NT2/D1 (cell line): ENCODE measurements around the gene ZNF366.

ENCODE experiments used
- DNase-seq: peaks from one replicate; pipeline ENCODE4 v3.0.0-alpha.2; 2011; ENCODE audit warnings: low read depth, low spot score
- H3K27me3 ChIP-seq: 2 replicates; pipeline ENCODE4 v1.6.0; 2011; ENCODE audit warnings: mild to moderate bottlenecking; ENCODE audit not compliant: insufficient read length, insufficient read depth
- H3K36me3 ChIP-seq: 2 replicates; pipeline ENCODE4 v1.6.1; 2011; ENCODE audit warnings: mild to moderate bottlenecking, low read length, mixed read lengths; ENCODE audit not compliant: insufficient read depth, insufficient read length
- H3K4me1 ChIP-seq: 2 replicates; pipeline ENCODE4 v1.5.1; 2011; ENCODE audit not compliant: insufficient read depth, insufficient read length
- H3K4me3 ChIP-seq: 2 replicates; pipeline ENCODE4 v1.5.1; 2011; ENCODE audit warnings: low read depth; ENCODE audit not compliant: insufficient read length
- H3K9ac ChIP-seq: 2 replicates; pipeline ENCODE4 v1.6.0; 2011; ENCODE audit warnings: low read depth; ENCODE audit not compliant: insufficient read length
- H3K9me3 ChIP-seq: 2 replicates; pipeline ENCODE4 v1.5.1; 2011; ENCODE audit warnings: mild to moderate bottlenecking, low read length; ENCODE audit not compliant: insufficient read depth
- SUZ12 ChIP-seq: IDR thresholded peaks from 2 replicates; pipeline ENCODE4 v1.6.1; 2011; ENCODE audit not compliant: insufficient read length, insufficient read depth; ENCODE audit errors: extremely low read depth
- YY1 ChIP-seq: IDR thresholded peaks from 2 replicates; pipeline ENCODE4 v1.6.1; 2011; ENCODE audit not compliant: insufficient read length, insufficient read depth
- ZNF274 ChIP-seq: IDR thresholded peaks from 2 replicates; pipeline ENCODE4 v1.6.1; 2011; ENCODE audit warnings: mild to moderate bottlenecking, low read depth, low read length

ZNF366 gene

DNA sequence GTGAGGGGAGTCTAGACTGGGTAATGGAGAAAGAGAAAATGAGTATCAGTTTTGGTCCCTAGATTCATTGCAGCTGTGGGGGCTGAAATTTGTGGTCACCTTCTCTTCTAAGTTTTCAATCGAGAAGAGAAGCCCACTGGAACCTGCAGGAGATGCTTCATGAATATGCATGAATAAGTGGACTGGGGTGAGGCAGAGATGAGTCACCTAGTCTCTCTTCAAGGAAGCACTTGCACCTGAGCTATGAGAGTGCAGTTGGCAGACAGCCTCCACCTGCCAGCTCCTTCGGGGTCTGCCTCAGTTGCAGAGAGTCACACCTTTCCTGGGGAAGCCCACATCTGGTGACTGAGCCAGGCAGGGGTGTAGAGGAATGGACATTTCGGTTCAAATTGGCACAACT is 69.1 kb downstream of the ZNF366 start:
- Histone ChIP-seq H3K9ac (no peak overlapping the region), H3K36me3 (no peaks in the 10 kb centered on the region), H3K4me3 (no peak overlapping the region), H3K27me3 (no peaks in the 10 kb centered on the region), H3K9me3 (no peaks in the 10 kb centered on the region), H3K4me1 (peaks cover 3% of the 10 kb centered on the region)
- no peak for DNase-seq
- no peak for TF ChIP-seq SUZ12
- no peak for TF ChIP-seq YY1
- TF ChIP-seq ZNF274: no peak

DNA sequence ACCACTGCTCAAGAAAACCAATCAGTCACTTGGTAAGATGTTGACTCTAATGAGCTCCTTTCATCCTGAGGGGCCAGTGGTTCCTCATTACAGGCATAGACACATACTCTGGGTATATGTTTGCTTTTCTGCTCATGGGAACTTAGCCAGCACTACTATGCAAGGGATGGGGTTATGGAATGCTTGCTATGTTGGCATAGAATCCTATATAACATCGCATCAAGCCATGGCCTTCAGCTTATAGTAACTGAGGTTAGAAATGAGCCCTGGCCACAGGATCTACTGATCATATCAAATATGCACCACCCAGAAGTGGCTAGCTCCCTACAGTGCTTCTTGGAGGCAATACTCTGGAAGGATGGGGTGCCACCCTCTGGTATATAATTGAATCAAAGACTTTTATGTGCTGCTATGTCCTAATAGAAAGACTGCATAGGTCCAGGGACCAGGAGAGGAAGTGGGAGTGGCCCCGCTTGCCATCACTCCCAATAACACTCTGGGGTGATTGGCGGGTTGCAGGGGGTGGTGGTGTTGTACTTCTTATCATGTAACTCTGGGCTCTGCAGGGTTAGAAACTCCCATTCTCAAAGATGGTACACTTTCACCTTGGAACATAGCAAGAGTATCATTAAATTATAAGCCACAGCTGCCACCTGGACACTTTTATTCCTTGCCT is 70.3 kb downstream of the ZNF366 start:
- no peak for TF ChIP-seq SUZ12
- TF ChIP-seq ZNF274: no peak
- TF ChIP-seq YY1: no peak
- no peak for DNase-seq
- Histone ChIP-seq H3K9ac (no peak overlapping the region), H3K27me3 (no peaks in the 10 kb centered on the region), H3K9me3 (no peaks in the 10 kb centered on the region), H3K4me1 (peaks cover 3% of the 10 kb centered on the region), H3K36me3 (no peaks in the 10 kb centered on the region), H3K4me3 (no peak overlapping the region)

DNA sequence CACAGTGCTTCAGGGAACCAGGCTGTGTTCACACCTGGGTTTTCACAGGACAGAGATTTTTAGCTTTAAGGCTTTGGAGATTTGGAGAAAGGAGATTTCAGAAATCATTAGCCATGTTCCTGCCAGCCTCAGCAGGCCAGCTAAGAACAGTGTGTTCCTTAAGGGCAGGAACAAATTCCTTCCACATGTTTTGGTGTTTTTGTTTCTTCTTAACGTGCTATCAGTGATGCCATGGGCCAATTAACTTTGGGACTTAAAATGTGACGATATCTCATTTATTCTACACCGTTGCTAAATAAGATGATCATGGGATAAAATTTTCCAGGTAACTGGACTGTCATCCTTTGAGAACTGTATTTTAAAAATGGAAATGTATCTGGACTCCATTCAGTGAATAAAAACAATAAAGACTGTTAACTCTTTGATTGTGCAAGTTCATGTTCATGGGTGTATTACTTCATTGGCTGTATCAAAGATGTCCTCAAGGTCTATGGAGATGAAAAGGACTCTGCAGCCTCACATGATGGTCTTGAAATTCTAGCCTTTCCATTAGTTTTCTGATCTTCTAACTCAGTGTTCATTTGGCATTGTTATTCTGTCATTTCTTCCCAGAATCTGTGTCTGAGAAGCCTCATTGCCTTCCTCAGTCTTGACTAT is 72.3 kb downstream of the ZNF366 start:
- Histone ChIP-seq H3K27me3 (no peaks in the 10 kb centered on the region), H3K36me3 (no peaks in the 10 kb centered on the region), H3K9ac (no peak overlapping the region), H3K9me3 (no peaks in the 10 kb centered on the region), H3K4me3 (no peak overlapping the region), H3K4me1 (peaks cover 3% of the 10 kb centered on the region)
- no peak for DNase-seq
- TF ChIP-seq SUZ12 (no peak), ZNF274 (no peak), YY1 (no peak)

DNA sequence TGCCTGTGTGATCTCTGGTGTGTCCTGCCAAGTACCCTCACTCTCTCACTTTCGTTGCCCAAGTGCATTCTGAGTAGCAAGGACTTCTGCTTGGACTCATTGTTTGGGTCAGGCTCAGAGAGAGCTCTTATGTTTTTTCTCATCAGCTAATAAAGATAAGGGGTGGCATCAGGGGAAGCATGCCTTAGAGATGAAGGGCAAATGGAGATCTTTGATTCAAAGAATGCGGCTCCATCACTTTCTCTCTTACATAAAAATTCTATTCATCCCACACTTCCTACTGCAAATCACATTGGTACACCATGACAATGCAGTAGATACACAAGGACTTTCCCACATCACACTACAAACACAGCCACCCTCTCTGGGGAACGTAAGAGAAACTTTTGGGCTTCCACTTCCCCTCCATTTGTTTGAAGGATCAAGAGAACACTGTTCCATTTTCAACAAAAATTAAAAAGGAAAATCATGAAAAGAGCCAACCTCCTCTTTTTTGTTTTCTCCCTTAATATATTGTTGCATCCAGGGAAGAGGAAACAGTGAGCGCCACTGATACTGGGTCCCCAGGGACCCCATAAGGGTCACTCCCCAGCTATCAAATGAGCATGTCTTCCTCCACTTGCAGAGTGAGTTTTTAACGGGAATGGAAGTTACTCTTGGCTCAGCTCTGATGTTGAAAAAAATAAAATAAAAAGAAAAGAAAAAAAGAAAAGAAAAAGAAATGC is 73.0 kb downstream of the ZNF366 start:
- TF ChIP-seq YY1 (no peak), SUZ12 (no peak), ZNF274 (no peak)
- no peak overlapping the region for H3K9ac ChIP-seq
- no peaks in the 10 kb centered on the region for H3K27me3 ChIP-seq
- no peak overlapping the region for H3K4me3 ChIP-seq
- no peaks in the 10 kb centered on the region for H3K36me3 ChIP-seq
- H3K9me3 ChIP-seq: no peaks in the 10 kb centered on the region
- DNase-seq: no peak
- peaks cover 3% of the 10 kb centered on the region for H3K4me1 ChIP-seq

DNA sequence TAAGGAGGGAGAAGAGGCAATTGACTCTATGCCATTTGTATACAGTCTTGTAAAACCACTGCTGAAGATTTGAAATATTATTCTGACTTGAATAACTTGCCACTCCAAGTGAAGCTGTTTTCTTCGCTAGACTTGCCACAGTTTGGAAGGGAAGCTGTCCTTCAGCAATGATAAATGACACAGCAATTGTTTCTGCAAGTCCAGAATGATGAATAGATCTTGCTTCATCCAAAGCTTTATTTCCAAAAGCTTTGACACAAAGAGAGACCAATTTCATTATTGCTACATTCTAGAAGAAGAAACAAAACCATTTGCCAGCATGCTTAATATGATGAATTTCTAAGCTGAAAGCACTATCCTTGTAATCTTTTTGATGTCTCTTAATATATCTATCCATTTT is 73.7 kb downstream of the ZNF366 start:
- no peaks in the 10 kb centered on the region for H3K36me3 ChIP-seq
- no peaks in the 10 kb centered on the region for H3K9me3 ChIP-seq
- no peak for TF ChIP-seq SUZ12
- no peak for TF ChIP-seq YY1
- TF ChIP-seq ZNF274: no peak
- H3K9ac ChIP-seq: no peak overlapping the region
- DNase-seq: no peak
- peaks cover 3% of the 10 kb centered on the region for H3K4me1 ChIP-seq
- H3K4me3 ChIP-seq: no peak overlapping the region
- H3K27me3 ChIP-seq: no peaks in the 10 kb centered on the region

DNA sequence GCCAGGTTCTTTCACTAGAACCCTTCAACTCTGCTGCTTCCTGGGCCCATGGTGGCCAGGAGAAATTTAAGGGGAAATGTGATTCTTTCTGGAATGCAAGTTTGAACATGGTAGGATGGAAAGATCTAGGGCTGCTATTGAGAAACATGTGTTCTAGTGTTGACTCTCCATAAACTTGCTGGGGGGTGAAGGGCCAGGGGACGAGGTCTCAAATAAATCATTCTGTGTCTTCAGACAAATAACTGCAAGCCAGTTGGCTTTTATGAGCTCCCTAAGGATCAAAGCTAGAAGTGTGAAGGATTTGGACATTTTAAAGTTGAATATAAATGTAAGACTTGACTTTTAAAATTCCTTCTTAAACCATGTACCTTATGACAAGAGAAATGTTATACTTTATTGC is 78.5 kb downstream of the ZNF366 start:
- Histone ChIP-seq H3K4me1 (no peaks in the 10 kb centered on the region), H3K4me3 (no peak overlapping the region), H3K36me3 (no peaks in the 10 kb centered on the region), H3K9me3 (no peaks in the 10 kb centered on the region), H3K27me3 (no peaks in the 10 kb centered on the region), H3K9ac (no peak overlapping the region)
- no peak for TF ChIP-seq SUZ12
- no peak for TF ChIP-seq YY1
- TF ChIP-seq ZNF274: no peak
- DNase-seq: no peak

DNA sequence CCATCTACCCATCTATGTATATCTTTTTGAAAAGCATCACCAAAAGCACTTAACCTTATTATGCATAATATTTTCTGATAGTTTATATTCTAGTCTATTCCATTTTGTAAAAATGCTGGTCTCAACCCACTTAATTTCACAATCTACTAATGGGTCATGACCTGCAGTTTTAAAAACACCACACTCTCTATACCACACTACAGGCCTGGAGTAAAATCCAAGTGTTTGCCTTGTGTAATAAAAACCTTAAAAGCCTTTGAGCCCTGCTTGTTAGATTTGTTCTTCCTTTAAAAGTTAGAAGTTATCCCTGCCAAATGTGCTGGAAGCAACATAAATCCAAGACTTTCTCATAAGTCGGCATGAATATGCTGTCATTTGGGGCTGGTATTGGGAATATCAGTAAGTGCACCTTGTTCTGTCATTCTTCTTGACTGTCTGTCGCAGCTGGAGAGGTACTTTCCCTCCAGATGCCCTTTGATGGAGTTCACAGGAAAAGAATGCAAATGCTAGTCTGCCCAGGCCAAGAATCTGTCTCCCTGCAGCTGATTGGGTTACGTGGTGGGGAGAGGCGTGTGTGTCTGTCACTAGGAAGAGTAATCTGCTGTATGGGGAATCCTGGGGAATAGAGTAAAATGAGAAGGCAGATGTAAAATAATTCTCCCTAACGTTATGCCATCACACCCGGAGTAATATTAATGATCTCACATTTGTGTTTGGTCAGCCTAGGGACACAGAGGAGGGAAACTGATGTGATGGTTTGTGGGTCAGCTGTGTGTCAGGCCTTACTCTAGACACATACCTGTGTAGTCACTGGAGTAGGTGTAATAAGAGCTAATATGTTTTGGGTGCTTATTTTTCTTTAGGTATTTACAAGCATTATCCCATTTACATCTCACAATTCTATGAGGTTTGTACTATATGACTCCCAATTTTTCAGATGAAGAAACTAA is 79.4 kb downstream of the ZNF366 start:
- TF ChIP-seq SUZ12: no peak
- TF ChIP-seq ZNF274: no peak
- no peak for TF ChIP-seq YY1
- Histone ChIP-seq H3K9ac (no peak overlapping the region), H3K4me1 (no peaks in the 10 kb centered on the region), H3K36me3 (no peaks in the 10 kb centered on the region), H3K27me3 (no peaks in the 10 kb centered on the region), H3K9me3 (no peaks in the 10 kb centered on the region), H3K4me3 (no peak overlapping the region)
- DNase-seq: no peak
